ENCODE measurements around the gene TFDP2.
"Not testable (repeated sequence)": the region's sequence is repeated elsewhere in the genome, so short reads cannot be mapped to it uniquely, and the experiment has no call there.

Gene TFDP2, protein sequence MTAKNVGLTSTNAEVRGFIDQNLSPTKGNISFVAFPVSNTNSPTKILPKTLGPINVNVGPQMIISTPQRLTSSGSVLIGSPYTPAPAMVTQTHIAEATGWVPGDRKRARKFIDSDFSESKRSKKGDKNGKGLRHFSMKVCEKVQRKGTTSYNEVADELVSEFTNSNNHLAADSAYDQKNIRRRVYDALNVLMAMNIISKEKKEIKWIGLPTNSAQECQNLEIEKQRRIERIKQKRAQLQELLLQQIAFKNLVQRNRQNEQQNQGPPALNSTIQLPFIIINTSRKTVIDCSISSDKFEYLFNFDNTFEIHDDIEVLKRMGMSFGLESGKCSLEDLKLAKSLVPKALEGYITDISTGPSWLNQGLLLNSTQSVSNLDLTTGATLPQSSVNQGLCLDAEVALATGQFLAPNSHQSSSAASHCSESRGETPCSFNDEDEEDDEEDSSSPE

GRCh38 chr3:142148792-142149672, at the start of gene TFDP2:
Gene TFDP2 (minus strand): TSS chr3:142149544. CDS start chr3:142101749, 47,795 bp downstream.
- peak; percentile 49 to 66 for DNase-seq (ENCODE audit: low read depth in 2 of 2)

DNA sequence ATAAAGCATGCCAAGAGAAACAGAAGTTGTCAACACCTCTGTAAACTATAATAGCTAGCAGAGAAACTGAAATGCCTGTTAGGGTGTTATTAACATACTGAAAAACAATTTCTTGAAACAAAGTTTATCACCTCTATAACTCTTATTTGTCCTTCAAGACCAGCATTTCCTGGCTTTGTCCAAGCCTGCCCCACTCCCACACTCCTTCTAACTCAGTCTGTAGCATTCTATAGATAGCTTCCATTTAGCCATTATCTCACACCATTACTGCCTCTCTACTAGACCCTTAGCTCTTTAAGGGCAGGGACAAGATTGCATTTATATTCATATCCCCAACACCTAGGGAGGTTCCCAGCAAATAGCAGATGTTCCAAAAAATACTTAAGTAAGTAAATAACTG, 39.5 kb upstream of the TFDP2 start:
- no peak for DNase-seq (ENCODE audit: low read depth in 2 of 2)

- no peak for DNase-seq (ENCODE audit: low read depth in 2 of 2)
Measured at GRCh38 chr3:142180761-142181362, 31.5 kb upstream of the TFDP2 start.

DNA sequence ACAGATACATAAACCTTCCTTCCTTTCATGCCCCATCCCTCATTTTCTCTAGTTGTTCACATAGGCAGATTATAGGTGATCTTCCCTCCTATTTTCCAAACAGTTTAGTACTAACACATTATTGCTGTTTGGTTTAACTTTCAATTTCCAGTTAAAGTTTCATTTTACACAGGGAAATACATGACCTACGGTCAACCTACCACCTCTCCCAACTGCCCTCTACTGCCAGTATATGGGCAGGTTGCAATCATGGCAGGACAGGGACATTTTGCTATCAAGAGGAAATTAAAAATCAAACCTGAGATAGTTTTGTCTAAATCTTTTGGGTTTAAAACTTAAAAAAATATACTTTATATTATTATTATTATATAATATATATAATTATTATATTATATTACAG, 26.1 kb upstream of the TFDP2 start:
- no peak for DNase-seq (ENCODE audit: low read depth in 2 of 2)

GRCh38 chr3:142174559-142174958, 25.2 kb upstream of the TFDP2 start:
- no peak for DNase-seq (ENCODE audit: low read depth in 2 of 2)

DNA sequence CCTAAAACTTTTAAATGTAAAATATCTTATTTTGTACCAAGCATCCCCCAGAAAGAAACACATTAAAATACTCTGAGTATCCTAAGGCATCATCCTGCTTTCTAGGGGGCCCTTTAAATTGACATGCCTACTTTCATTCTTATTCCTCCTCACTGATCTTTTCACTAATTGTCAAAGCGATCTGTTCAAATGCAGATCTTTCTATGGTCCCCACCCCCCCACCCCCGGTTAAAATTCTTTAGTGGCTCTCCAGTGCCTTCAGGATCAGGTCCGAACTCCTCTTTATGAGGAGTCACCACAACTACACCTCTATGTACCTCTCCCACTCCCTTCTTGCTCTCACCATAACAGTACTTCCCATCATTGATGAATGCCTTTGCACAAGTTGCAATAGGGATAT, 19.2 kb upstream of the TFDP2 start:
- no peak for DNase-seq (ENCODE audit: low read depth in 2 of 2)

DNA sequence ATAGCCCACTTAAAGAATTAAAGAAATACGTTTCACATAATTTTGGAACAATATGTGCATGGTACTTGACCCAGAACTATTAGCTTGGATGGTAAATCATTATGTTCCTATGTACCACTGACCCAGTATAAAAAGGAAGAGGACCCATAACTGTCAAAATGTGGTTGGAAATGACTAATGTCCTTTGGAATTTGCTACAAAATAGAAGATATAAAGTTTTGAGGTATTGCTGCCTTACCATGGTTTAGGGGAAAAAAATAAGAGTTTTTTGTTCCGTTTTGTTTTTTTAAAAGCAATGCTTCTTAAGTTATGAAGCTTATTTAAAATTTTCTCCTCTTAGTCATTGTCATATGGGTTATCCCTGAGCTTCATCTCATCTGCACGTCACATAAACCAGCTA, 15.8 kb upstream of the TFDP2 start:
- no peak for DNase-seq (ENCODE audit: low read depth in 2 of 2)

- DNase-seq (ENCODE audit: low read depth in 2 of 2) = no peak
Measured at GRCh38 chr3:142159083-142159740, 9.9 kb upstream of the TFDP2 start.

GRCh38 chr3:142154186-142154585, 4.8 kb upstream of the TFDP2 start:
- DNase-seq (ENCODE audit: low read depth in 2 of 2) = no peak

DNA sequence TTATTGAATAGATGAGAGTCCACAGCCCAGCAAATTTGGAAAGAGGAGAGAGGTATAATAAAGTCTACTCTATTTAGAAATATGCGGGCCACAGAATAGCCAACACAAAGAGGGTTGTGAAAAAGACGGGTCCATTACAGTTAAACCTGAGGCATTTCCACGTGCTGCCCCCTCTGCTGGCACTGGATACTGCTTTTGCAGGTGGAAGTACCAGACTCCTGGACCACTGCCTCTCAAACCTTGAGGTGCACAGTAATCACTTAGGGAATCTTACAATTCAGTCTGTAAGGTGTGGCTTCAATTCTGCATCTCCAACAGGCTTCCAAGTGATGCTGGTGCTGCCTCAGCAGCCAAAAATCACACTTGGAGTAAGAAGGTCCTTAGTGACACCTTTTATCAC, 3.0 kb upstream of the TFDP2 start:
- DNase-seq (ENCODE audit: low read depth in 2 of 2) = no peak

DNA sequence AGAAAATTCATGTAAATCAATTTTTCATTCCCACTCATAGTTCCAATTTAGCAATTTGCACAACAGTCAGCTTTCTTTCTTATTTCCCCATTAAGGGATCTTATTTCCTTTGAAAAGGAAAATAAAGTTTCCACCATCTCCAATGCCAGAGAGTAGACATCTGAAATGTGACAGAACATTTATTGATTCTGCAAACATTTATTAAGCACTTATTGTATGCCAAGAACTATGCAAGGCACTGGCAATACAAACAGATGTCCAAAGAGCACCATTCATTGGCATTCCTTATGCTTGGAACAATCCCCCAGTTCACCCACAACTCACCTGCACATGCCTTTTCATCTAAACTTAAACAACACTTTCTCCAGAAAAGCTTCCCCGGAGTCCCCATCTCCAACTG, 2.5 kb upstream of the TFDP2 start:
- no peak for DNase-seq (ENCODE audit: low read depth in 2 of 2)

- no peak for DNase-seq (ENCODE audit: low read depth in 2 of 2)
Measured at GRCh38 chr3:142151240-142151639, 1.9 kb upstream of the TFDP2 start.

GRCh38 chr3:142150271-142150670, 927 bp upstream of the TFDP2 start:
- no peak for DNase-seq (ENCODE audit: low read depth in 2 of 2)

- no peak for DNase-seq (ENCODE audit: low read depth in 2 of 2)
Measured at GRCh38 chr3:142149673-142149992, 289 bp upstream of the TFDP2 start.

- no peak for DNase-seq (ENCODE audit: low read depth in 2 of 2)
Measured at GRCh38 chr3:142148044-142148791, 1.1 kb downstream of the TFDP2 start.

- not testable (repeated sequence) for DNase-seq (ENCODE audit: low read depth in 2 of 2)
Measured at GRCh38 chr3:142144587-142144986, 4.8 kb downstream of the TFDP2 start.

DNA sequence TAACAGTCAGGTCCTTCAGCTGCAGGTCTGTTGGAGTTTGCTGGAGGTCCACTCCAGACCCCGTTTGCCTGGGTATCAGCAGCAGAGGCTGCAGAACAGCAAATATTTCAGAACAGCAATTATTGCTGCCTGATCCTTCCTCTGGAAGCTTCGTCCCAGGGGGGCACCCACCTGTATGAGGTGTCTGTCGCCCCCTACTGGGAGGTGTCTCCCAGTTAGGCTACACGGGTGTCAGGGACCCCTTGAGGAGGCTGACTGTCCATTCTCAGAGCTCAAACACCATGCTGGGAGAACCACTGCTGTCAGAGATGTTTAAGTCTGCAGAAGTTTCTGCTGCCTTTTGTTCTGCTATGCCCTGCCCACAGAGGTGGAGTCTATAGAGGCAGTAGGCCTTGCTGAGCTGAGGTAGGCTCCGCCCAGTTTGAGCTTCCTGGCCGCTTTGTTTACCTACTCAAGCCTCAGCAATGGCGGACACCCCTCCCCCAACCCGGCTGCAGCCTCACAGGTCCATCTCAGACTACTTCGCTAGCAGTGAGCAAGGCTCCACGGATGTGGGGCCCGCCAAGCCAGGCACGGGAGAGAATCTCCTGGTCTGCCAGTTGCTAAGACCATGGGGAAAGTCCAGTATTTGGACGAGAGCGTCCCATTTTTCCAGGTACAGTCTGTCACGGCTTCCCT, 8.6 kb downstream of the TFDP2 start:
- DNase-seq (ENCODE audit: low read depth in 2 of 2) = not testable (repeated sequence)

GRCh38 chr3:142137089-142137488, 12.3 kb downstream of the TFDP2 start:
- not testable (repeated sequence) for DNase-seq (ENCODE audit: low read depth in 2 of 2)

DNA sequence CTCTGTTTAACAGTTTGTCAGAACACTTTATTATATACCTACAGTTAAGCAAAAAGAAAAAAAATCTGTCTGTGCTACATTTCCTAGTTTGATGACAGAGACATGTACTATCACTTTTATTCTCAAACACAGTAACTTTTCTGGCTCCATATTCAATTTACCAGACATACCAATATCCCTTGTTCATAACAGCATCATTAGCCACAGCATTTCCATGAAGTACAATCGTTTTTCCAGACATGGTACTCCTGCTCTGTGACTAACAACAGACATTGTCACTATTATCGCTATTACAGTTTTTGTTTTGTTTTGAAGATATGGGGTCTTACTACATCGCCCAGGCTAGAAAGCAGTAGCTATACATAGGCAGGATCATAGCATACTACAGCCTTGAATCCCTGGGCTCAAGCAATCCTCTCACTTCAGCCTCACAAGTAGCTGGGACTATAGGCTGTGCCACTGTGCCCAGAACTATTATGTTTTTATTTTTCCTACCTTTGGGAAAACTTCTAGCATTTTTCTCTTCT, 14.5 kb downstream of the TFDP2 start:
- no peak for DNase-seq (ENCODE audit: low read depth in 2 of 2)

- no peak for DNase-seq (ENCODE audit: low read depth in 2 of 2)
Measured at GRCh38 chr3:142129516-142130171, 19.7 kb downstream of the TFDP2 start.
